Astrocyte (in vitro differentiated cells and primary cell): ENCODE measurements around the gene USP48. TPM values are rescaled to one million over a fixed set of nuclear protein-coding genes. Genes with fewer than 3 reads are reported as not detected.

Experiments
- DNase-seq: peaks from one replicate; pipeline ENCODE4 v3.0.0-alpha.2; 2010; ENCODE audit warnings: low read depth
- FAIRE-seq: peaks from 2 replicates; lab custom pipeline; 2011; peaks lifted over from hg19 to GRCh38; lab: Jason Lieb, UNC
- H2AFZ ChIP-seq: 2 replicates; pipeline ENCODE4 v1.6.0; 2012; ENCODE audit warnings: low read depth, low read length, inconsistent platforms
- H3K27ac ChIP-seq: 2 replicates; pipeline ENCODE4 v1.5.1; 2011; ENCODE audit warnings: low read depth, low read length, inconsistent platforms
- H3K27me3 ChIP-seq: 2 replicates; pipeline ENCODE4 v1.6.0; 2011; ENCODE audit warnings: low read length, inconsistent platforms; ENCODE audit not compliant: insufficient read depth
- H3K36me3 ChIP-seq: 2 replicates; pipeline ENCODE4 v1.5.1; 2011; ENCODE audit warnings: low read length, inconsistent platforms; ENCODE audit not compliant: insufficient read depth
- H3K4me1 ChIP-seq: 2 replicates; pipeline ENCODE4 v1.5.1; 2011; ENCODE audit warnings: low read length, inconsistent platforms; ENCODE audit not compliant: insufficient read depth
- H3K4me2 ChIP-seq: 2 replicates; pipeline ENCODE4 v1.6.0; 2012; ENCODE audit warnings: low read length, inconsistent platforms
- H3K4me3 ChIP-seq: 2 replicates; pipeline ENCODE4 v1.5.1; 2011; ENCODE audit warnings: low read depth, mild to moderate bottlenecking, low read length, inconsistent platforms; ENCODE audit not compliant: insufficient read depth
- H3K79me2 ChIP-seq: 2 replicates; pipeline ENCODE4 v1.6.0; 2012; ENCODE audit warnings: mild to moderate bottlenecking, low read length, inconsistent platforms; ENCODE audit not compliant: insufficient read depth
- H3K9ac ChIP-seq: 2 replicates; pipeline ENCODE4 v1.6.0; 2012; ENCODE audit warnings: mild to moderate bottlenecking, low read length, inconsistent platforms
- H3K9me3 ChIP-seq: 2 replicates; pipeline ENCODE4 v1.5.1; 2012; ENCODE audit warnings: low read depth, mild to moderate bottlenecking, low read length, inconsistent platforms; ENCODE audit not compliant: insufficient read depth
- H4K20me1 ChIP-seq: 2 replicates; pipeline ENCODE4 v1.6.0; 2012; ENCODE audit warnings: low read length, inconsistent platforms; ENCODE audit not compliant: insufficient read depth
- H3K27ac Mint-ChIP-seq: one replicate; pipeline ENCODE4 v1.8.0; 2021; ENCODE audit warnings: mild to moderate bottlenecking, mixed read lengths; ENCODE audit not compliant: unreplicated experiment
- H3K27me3 Mint-ChIP-seq: one replicate; pipeline ENCODE4 v1.8.0; 2021; ENCODE audit warnings: low read depth, mixed read lengths; ENCODE audit not compliant: unreplicated experiment
- H3K36me3 Mint-ChIP-seq: one replicate; pipeline ENCODE4 v1.8.0; 2021; ENCODE audit warnings: low read depth, mixed read lengths; ENCODE audit not compliant: unreplicated experiment
- H3K4me1 Mint-ChIP-seq: one replicate; pipeline ENCODE4 v1.8.0; 2021; ENCODE audit warnings: low read depth, mixed read lengths; ENCODE audit not compliant: unreplicated experiment
- H3K4me3 Mint-ChIP-seq: one replicate; pipeline ENCODE4 v1.8.0; 2021; ENCODE audit warnings: mild to moderate bottlenecking, moderate library complexity, mixed read lengths; ENCODE audit not compliant: unreplicated experiment
- H3K9me3 Mint-ChIP-seq: one replicate; pipeline ENCODE4 v1.8.0; 2021; ENCODE audit warnings: mild to moderate bottlenecking, mixed read lengths; ENCODE audit not compliant: unreplicated experiment
- EZH2 ChIP-seq: IDR thresholded peaks from 2 replicates; pipeline ENCODE4 v1.6.1; 2012; ENCODE audit warnings: mild to moderate bottlenecking, low read length, inconsistent platforms; ENCODE audit not compliant: insufficient read depth
- total RNA-seq: library from RNA; stranded (reverse); gene quantifications from 2 replicates; pipeline ENCODE4 v1.2.1, GENCODE V29; 2021
- TF ChIP-seq, protein P1 (sequence below): IDR thresholded peaks from 2 replicates; pipeline ENCODE4 v1.5.1; 2011; ENCODE audit warnings: low read depth, mild to moderate bottlenecking, inconsistent platforms, low read length, moderate library complexity; ENCODE audit not compliant: insufficient read depth

Gene USP48
- total RNA-seq, 1 donor from 2014 or later, result 85.7 TPM

GRCh38 chr1:21758614-21759013 is 24.3 kb downstream of the USP48 start:
- no peaks in the 10 kb centered on the region for H3K9me3 ChIP-seq
- peaks cover 6% of the 10 kb centered on the region for H3K36me3 Mint-ChIP-seq
- H3K9me3 Mint-ChIP-seq, result no peaks in the 10 kb centered on the region
- H3K4me2 ChIP-seq, result no peak overlapping the region
- H3K9ac ChIP-seq, result no peak overlapping the region
- H3K27me3 Mint-ChIP-seq, result no peaks in the 10 kb centered on the region
- peaks cover 72% of the 10 kb centered on the region for H3K79me2 ChIP-seq
- H3K27me3 ChIP-seq, result no peaks in the 10 kb centered on the region
- no peaks in the 10 kb centered on the region for H3K4me1 ChIP-seq
- TF ChIP-seq, protein P1, sequence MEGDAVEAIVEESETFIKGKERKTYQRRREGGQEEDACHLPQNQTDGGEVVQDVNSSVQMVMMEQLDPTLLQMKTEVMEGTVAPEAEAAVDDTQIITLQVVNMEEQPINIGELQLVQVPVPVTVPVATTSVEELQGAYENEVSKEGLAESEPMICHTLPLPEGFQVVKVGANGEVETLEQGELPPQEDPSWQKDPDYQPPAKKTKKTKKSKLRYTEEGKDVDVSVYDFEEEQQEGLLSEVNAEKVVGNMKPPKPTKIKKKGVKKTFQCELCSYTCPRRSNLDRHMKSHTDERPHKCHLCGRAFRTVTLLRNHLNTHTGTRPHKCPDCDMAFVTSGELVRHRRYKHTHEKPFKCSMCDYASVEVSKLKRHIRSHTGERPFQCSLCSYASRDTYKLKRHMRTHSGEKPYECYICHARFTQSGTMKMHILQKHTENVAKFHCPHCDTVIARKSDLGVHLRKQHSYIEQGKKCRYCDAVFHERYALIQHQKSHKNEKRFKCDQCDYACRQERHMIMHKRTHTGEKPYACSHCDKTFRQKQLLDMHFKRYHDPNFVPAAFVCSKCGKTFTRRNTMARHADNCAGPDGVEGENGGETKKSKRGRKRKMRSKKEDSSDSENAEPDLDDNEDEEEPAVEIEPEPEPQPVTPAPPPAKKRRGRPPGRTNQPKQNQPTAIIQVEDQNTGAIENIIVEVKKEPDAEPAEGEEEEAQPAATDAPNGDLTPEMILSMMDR, result no peak
- TF ChIP-seq EZH2, result no peak
- H3K4me3 Mint-ChIP-seq, result no peak overlapping the region
- no peak overlapping the region for H3K4me3 ChIP-seq
- H3K27ac Mint-ChIP-seq, result no peak overlapping the region
- no peak overlapping the region for H2AFZ ChIP-seq
- no peak for DNase-seq
- peaks cover 12% of the 10 kb centered on the region for H3K36me3 ChIP-seq
- H3K27ac ChIP-seq, result no peak overlapping the region
- H3K4me1 Mint-ChIP-seq, result peaks cover 4% of the 10 kb centered on the region
- peaks cover 76% of the 10 kb centered on the region for H4K20me1 ChIP-seq
- FAIRE-seq, result no peak

GRCh38 chr1:21756393-21757089 is 26.4 kb downstream of the USP48 start:
- Mint-ChIP-seq H3K4me3 (no peak overlapping the region), H3K27me3 (no peaks in the 10 kb centered on the region), H3K4me1 (no peaks in the 10 kb centered on the region), H3K27ac (no peak overlapping the region), H3K9me3 (no peaks in the 10 kb centered on the region), H3K36me3 (peaks cover 6% of the 10 kb centered on the region)
- TF ChIP-seq, protein P1, result no peak
- TF ChIP-seq EZH2, result no peak
- peaks cover 24% of the 10 kb centered on the region for H3K36me3 ChIP-seq
- no peaks in the 10 kb centered on the region for H3K4me1 ChIP-seq
- no peak overlapping the region for H2AFZ ChIP-seq
- no peak overlapping the region for H3K4me3 ChIP-seq
- no peak for DNase-seq
- peaks cover 53% of the 10 kb centered on the region for H3K79me2 ChIP-seq
- H3K27ac ChIP-seq, result no peak overlapping the region
- no peak overlapping the region for H3K4me2 ChIP-seq
- no peaks in the 10 kb centered on the region for H3K27me3 ChIP-seq
- no peaks in the 10 kb centered on the region for H3K9me3 ChIP-seq
- H3K9ac ChIP-seq, result no peak overlapping the region
- no peak for FAIRE-seq
- peaks cover 64% of the 10 kb centered on the region for H4K20me1 ChIP-seq

GRCh38 chr1:21755067-21755466 is 27.9 kb downstream of the USP48 start:
- no peak for DNase-seq
- Histone ChIP-seq H4K20me1 (peaks cover 54% of the 10 kb centered on the region), H3K36me3 (peaks cover 30% of the 10 kb centered on the region), H3K4me2 (no peak overlapping the region), H3K79me2 (peaks cover 46% of the 10 kb centered on the region), H3K4me3 (no peak overlapping the region), H3K27me3 (no peaks in the 10 kb centered on the region), H3K9me3 (no peaks in the 10 kb centered on the region), H2AFZ (no peak overlapping the region), H3K27ac (no peak overlapping the region), H3K4me1 (no peaks in the 10 kb centered on the region), H3K9ac (no peak overlapping the region)
- H3K4me3 Mint-ChIP-seq, result no peak overlapping the region
- H3K9me3 Mint-ChIP-seq, result no peaks in the 10 kb centered on the region
- no peak overlapping the region for H3K27ac Mint-ChIP-seq
- TF ChIP-seq EZH2, result no peak
- TF ChIP-seq, protein P1, result no peak
- FAIRE-seq, result no peak
- H3K36me3 Mint-ChIP-seq, result peaks cover 9% of the 10 kb centered on the region
- no peaks in the 10 kb centered on the region for H3K4me1 Mint-ChIP-seq
- H3K27me3 Mint-ChIP-seq, result no peaks in the 10 kb centered on the region
